SU-DHL-6 (cell line): ENCODE measurements around the gene RNF144A.

Experiments used
- H2AFZ ChIP-seq: fragments of 200-600 bp; sonication (generic); 2 replicates; pipeline ENCODE4 v1.6.1; 2014; ENCODE audit warnings: low read depth, mild to moderate bottlenecking, moderate library complexity, mixed read lengths, antibody characterized with exemption, low read length; ENCODE audit not compliant: severe bottlenecking
- H3F3A ChIP-seq: fragments of 200-600 bp; shearing (Covaris generic); 2 replicates; pipeline ENCODE4 v1.6.0; 2016; ENCODE audit warnings: antibody characterized with exemption, mild to moderate bottlenecking; ENCODE audit not compliant: insufficient read depth
- H3K27ac ChIP-seq: fragments of 200-600 bp; sonication (generic); 2 replicates; pipeline ENCODE4 v1.5.1; 2016; ENCODE audit warnings: low read depth, mild to moderate bottlenecking, low read length, moderate library complexity, mixed read lengths
- H3K27me3 ChIP-seq: fragments of 200-600 bp; sonication (generic), shearing (Covaris generic); 2 replicates; pipeline ENCODE4 v1.6.0; 2014; ENCODE audit warnings: mild to moderate bottlenecking, low read length
- H3K36me3 ChIP-seq: fragments of 200-600 bp; sonication (generic); 2 replicates; pipeline ENCODE4 v1.6.1; 2014; ENCODE audit warnings: mild to moderate bottlenecking, low read length, mixed read lengths
- H3K4me2 ChIP-seq: fragments of 300-600, 200-600 bp; shearing (Covaris generic), sonication (generic); 2 replicates; pipeline ENCODE4 v1.6.0; 2014; ENCODE audit warnings: low read length, low read depth, mild to moderate bottlenecking; ENCODE audit not compliant: poor library complexity, severe bottlenecking
- H3K4me3 ChIP-seq: fragments of 200-600 bp; sonication (generic); 2 replicates; pipeline ENCODE4 v1.5.1; 2014; ENCODE audit warnings: antibody characterized with exemption, low read length, mild to moderate bottlenecking, mixed read lengths; ENCODE audit not compliant: insufficient read depth, poor library complexity, severe bottlenecking
- H3K79me2 ChIP-seq: fragments of 200-600 bp; sonication (generic); 2 replicates; pipeline ENCODE4 v1.6.1; 2014; ENCODE audit warnings: mild to moderate bottlenecking, low read length, moderate library complexity; ENCODE audit not compliant: insufficient read depth
- H3K9ac ChIP-seq: fragments of 200-600 bp; sonication (generic); 2 replicates; pipeline ENCODE4 v1.7.0; 2014; ENCODE audit warnings: mild to moderate bottlenecking, low read length
- H3K9me2 ChIP-seq: fragments of 200-600 bp; sonication (generic); replicated peaks from 2 replicates; pipeline ENCODE4 v1.6.1; 2014; ENCODE audit warnings: low read length; ENCODE audit not compliant: insufficient read depth
- H3K9me3 ChIP-seq: fragments of 200-600 bp; sonication (generic); 2 replicates; pipeline ENCODE4 v1.6.1; 2014; ENCODE audit warnings: low read length, mixed read lengths; ENCODE audit not compliant: insufficient read depth
- H4K20me1 ChIP-seq: fragments of 200-600 bp; sonication (generic); 2 replicates; pipeline ENCODE4 v1.6.1; 2014; ENCODE audit warnings: low read depth, mild to moderate bottlenecking, antibody characterized with exemption, low read length, moderate library complexity, mixed read lengths
- EZH2phosphoT487 ChIP-seq: fragments of 200-600 bp; sonication (generic), shearing (Covaris generic); conservative IDR thresholded peaks from 2 replicates; pipeline ENCODE4 v1.6.1; 2018; ENCODE audit warnings: mild to moderate bottlenecking, antibody characterized with exemption, low read length, moderate library complexity, mixed read lengths
- TF ChIP-seq, protein P1 (sequence below): fragments of 200-600 bp; sonication (generic); IDR thresholded peaks from one replicate; pipeline ENCODE4 v1.5.1; 2017; ENCODE audit warnings: antibody characterized with exemption, mild to moderate bottlenecking, low read length, moderate library complexity; ENCODE audit not compliant: insufficient read depth, poor library complexity, severe bottlenecking

Gene RNF144A

DNA sequence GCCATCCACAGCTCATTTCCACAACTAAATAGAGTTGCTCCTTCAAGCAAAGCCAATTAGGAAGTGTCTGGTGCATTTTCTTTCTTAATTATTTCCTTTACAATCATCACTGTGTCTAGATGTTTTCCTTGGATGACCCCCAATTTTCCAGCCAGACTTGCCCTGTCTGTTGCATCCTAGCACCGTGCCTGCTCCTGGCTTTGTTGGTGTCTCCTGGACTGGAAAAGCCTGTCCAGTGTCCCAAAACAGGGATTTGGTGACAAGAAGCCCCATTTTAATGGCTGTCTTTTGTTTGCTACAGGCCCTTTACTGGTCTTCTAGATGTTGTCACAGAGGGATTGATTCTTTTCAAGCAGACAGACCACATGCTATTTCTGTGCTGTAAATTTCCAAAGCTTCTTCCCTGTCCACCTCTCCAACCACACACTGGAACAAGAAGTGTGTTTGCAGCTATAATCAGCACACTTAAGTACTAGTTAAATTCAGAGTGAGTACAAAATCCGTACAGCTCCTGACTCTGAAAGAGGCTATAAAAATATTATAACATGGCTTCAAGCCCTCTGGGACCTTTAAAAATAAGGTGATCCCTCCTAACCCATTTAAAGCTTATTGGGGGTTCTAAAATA lies 38.4 kb downstream of the RNF144A start:
- Histone ChIP-seq H3K9me3 (no peaks in the 10 kb centered on the region), H3K4me2 (no peak overlapping the region), H3K9ac (no peak overlapping the region), H2AFZ (no peak overlapping the region), H3K79me2 (no peaks in the 10 kb centered on the region), H3K4me3 (no peak overlapping the region), H4K20me1 (no peaks in the 10 kb centered on the region), H3K36me3 (no peaks in the 10 kb centered on the region), H3K27ac (no peak overlapping the region), H3F3A (no peaks in the 10 kb centered on the region), H3K9me2 (no peaks in the 10 kb centered on the region), H3K27me3 (no peaks in the 10 kb centered on the region)
- TF ChIP-seq, protein P1, sequence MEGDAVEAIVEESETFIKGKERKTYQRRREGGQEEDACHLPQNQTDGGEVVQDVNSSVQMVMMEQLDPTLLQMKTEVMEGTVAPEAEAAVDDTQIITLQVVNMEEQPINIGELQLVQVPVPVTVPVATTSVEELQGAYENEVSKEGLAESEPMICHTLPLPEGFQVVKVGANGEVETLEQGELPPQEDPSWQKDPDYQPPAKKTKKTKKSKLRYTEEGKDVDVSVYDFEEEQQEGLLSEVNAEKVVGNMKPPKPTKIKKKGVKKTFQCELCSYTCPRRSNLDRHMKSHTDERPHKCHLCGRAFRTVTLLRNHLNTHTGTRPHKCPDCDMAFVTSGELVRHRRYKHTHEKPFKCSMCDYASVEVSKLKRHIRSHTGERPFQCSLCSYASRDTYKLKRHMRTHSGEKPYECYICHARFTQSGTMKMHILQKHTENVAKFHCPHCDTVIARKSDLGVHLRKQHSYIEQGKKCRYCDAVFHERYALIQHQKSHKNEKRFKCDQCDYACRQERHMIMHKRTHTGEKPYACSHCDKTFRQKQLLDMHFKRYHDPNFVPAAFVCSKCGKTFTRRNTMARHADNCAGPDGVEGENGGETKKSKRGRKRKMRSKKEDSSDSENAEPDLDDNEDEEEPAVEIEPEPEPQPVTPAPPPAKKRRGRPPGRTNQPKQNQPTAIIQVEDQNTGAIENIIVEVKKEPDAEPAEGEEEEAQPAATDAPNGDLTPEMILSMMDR: no peak
- TF ChIP-seq EZH2phosphoT487: no peak

DNA sequence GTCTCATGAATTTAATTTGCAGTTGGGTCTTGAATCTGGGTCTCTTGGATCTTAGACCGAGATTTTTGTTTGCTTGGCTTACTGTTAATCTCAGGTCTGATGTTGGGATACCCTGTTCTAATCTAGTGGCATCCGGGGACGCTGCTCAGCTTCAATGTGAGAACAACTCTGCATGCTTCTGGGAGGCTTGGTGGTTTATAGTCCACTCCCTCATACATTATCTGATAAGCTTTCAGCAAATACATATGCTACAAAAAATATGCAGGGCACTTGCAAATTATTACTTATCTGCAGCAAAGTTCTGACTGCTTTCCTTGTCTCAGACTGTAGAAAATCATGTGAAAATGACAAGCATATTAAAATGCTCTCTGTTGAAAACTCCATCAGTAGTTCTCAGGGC lies 39.4 kb downstream of the RNF144A start:
- Histone ChIP-seq H3K9me2 (no peaks in the 10 kb centered on the region), H3K9me3 (no peaks in the 10 kb centered on the region), H3K27me3 (no peaks in the 10 kb centered on the region), H4K20me1 (no peaks in the 10 kb centered on the region), H3K4me3 (no peak overlapping the region), H2AFZ (no peak overlapping the region), H3K9ac (no peak overlapping the region), H3K4me2 (no peak overlapping the region), H3K36me3 (no peaks in the 10 kb centered on the region), H3K79me2 (no peaks in the 10 kb centered on the region), H3K27ac (no peak overlapping the region), H3F3A (no peaks in the 10 kb centered on the region)
- TF ChIP-seq, protein P1: no peak
- no peak for TF ChIP-seq EZH2phosphoT487

DNA sequence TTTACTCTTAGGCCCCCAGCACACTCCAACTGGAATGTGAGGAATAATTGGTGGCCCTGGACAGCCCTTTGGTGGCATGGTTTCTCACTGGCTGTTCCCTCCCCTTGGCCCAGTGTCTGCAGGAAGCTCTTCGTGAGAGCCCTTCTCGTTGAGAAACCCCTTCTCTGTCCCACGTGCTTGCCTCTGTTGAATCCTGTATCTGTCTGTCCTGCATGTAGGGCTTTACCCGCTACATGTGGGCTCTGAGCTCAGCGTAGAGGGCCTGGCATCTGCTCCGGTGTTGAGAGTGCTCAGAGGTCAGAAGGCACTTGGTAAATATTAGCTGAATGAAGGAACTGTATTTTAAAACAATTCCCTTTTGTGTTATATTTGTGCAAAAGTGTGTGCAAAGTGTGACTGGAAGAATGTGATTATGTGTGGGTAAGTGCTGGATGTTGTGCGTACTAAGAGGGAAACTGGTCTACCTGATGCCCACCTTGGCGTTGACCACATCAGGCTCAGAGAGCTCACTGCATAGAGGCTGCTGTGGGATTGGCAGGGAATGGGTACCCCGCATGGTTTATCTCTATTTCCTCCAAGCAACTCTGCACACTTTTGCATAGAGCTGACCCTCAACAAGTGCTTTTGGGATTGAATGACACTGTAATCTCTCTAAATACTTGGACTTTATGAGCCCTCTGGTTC lies 40.0 kb downstream of the RNF144A start:
- no peaks in the 10 kb centered on the region for H3K27me3 ChIP-seq
- H4K20me1 ChIP-seq: no peaks in the 10 kb centered on the region
- no peaks in the 10 kb centered on the region for H3F3A ChIP-seq
- H3K27ac ChIP-seq: no peak overlapping the region
- H3K4me3 ChIP-seq: no peak overlapping the region
- TF ChIP-seq, protein P1: no peak
- no peak for TF ChIP-seq EZH2phosphoT487
- H3K9me3 ChIP-seq: no peaks in the 10 kb centered on the region
- no peak overlapping the region for H2AFZ ChIP-seq
- no peak overlapping the region for H3K9ac ChIP-seq
- H3K79me2 ChIP-seq: no peaks in the 10 kb centered on the region
- no peaks in the 10 kb centered on the region for H3K9me2 ChIP-seq
- H3K36me3 ChIP-seq: no peaks in the 10 kb centered on the region
- H3K4me2 ChIP-seq: no peak overlapping the region
